Mucosa of rectum (tissue), 2 donors: Measurements from ENCODE around the gene RAPGEF2.
"Not testable (repeated sequence)": the region's sequence is repeated elsewhere in the genome, so short reads cannot be mapped to it uniquely, and the experiment has no call there.

ENCODE experiments used
- H3K27ac ChIP-seq, 2 donors: one replicate each; pipeline ENCODE4 v1.7.0; 2013; ENCODE audit warnings: inconsistent platforms in 2 of 2, low read depth in 2 of 2, low read length in 2 of 2
- H3K27me3 ChIP-seq, 2 donors: one replicate each; pipeline ENCODE4 v1.7.0; 2013; ENCODE audit warnings: low read length in 2 of 2; ENCODE audit not compliant: control insufficient read depth in 2 of 2, insufficient read depth in 2 of 2
- H3K36me3 ChIP-seq, 2 donors: one replicate each; pipeline ENCODE4 v1.7.0; 2013; ENCODE audit warnings: low read length in 2 of 2; ENCODE audit not compliant: control insufficient read depth in 2 of 2, insufficient read depth in 2 of 2
- H3K4me1 ChIP-seq, 2 donors: one replicate each; pipeline ENCODE4 v1.7.0; 2013; ENCODE audit warnings: low read length in 2 of 2, mild to moderate bottlenecking in 1 of 2; ENCODE audit not compliant: control insufficient read depth in 2 of 2, insufficient read depth in 2 of 2
- H3K4me3 ChIP-seq, 2 donors: one replicate each; pipeline ENCODE4 v1.7.0; 2013; ENCODE audit warnings: low read length in 2 of 2
- H3K9ac ChIP-seq, 2 donors: one replicate each; pipeline ENCODE4 v1.7.0; 2013; ENCODE audit warnings: low read length in 2 of 2, low read depth in 1 of 2, mild to moderate bottlenecking in 1 of 2
- H3K9me3 ChIP-seq, 2 donors: one replicate each; pipeline ENCODE4 v1.7.0; 2013; ENCODE audit warnings: low read length in 2 of 2; ENCODE audit not compliant: control insufficient read depth in 2 of 2
- donor health status: healthy.
- donor health status: Normal muscosa, but diverticular disease.

The RAPGEF2 gene

DNA sequence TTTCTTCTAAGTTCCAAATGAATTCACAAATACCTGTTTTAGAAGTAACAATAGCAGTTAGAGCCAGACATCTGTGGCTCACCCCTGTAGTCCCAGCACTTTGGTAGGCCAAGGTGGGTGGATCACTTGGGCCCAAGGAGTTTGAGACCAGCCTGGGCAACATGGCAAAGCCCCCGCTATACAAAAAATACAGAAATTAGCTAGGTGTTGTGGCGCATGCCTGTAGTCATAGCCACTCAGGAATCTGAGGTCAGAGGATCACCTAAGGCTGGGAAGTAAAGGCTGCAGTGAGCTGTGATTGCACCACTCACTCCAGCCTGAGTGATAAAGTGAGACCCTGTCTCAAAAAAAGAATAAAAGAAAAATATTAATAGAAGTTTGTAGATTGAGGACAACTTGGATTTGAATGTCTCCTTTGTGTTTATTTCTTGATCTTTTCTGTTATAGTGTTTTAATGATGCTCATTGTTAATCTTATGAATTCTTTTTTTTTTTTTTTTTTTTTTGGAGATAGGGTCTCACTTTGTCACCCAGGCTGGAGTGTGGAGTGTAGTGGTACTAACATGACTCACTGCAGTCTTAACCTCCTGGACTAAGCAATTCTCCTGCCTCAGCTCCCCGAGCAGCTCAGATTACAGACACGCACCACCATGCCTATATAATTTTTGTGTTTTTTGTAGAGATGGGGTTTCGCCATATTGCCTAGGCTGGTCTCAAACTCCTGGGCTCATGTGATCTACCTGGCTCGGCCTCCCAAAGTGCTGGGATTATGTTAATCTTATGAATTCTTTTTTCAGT, 30.7 kb upstream of the RAPGEF2 start:
- Histone ChIP-seq H3K4me1 (peaks cover 0 to 9% of the 10 kb centered on the region in 2 donors), H3K9ac (no peak overlapping the region), H3K9me3 (no peaks in the 10 kb centered on the region), H3K27ac (peak overlapping the region in 1 of 2 donors; percentile 50), H3K4me3 (no peak overlapping the region), H3K27me3 (no peaks in the 10 kb centered on the region), H3K36me3 (no peaks in the 10 kb centered on the region)

DNA sequence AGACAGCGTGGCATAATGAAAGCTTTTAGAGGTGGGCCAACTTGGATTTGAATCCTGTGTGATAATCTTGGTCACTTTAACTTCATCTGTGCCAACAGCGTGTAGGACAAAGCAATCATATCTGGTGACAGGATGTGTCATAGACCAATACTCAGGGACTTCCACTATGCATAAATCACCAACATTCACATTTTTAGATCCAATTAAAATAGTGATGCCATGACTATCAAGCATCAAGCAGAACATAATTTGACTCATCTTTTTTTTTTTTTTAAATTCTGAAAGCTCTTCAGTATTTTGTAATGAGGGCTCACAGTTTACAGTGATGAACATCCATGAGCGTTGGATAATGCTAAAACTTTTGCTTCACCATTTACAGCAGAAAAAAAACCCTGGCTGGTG, 27.3 kb upstream of the RAPGEF2 start:
- peaks cover 3 to 9% of the 10 kb centered on the region in 2 donors for H3K4me1 ChIP-seq
- no peak overlapping the region for H3K27ac ChIP-seq
- H3K4me3 ChIP-seq: no peak overlapping the region
- H3K36me3 ChIP-seq: no peaks in the 10 kb centered on the region
- H3K9ac ChIP-seq: no peak overlapping the region
- H3K27me3 ChIP-seq: no peaks in the 10 kb centered on the region
- no peaks in the 10 kb centered on the region for H3K9me3 ChIP-seq

DNA sequence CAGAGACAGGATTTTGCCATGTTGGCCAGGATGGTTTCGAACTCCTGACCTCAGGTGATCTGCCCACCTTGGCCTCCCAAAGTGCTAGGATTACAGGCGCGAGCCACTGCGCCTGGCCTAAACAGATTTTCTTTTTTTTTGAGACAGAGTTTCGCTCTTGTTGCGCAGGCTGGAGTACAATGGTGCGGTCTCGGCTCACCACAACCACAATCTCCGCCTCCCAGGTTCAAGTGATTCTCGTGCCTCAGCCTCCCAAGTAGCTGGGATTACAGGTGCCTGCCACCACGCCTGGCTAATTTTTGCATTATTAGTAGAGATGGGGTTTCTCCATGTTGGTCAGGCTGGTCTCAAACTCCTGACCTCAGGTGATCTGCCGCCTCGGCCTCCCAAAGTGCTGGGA, 25.9 kb upstream of the RAPGEF2 start:
- not testable (repeated sequence) for H3K36me3 ChIP-seq, H3K9ac ChIP-seq, H3K27me3 ChIP-seq, H3K9me3 ChIP-seq, H3K4me1 ChIP-seq, H3K4me3 ChIP-seq
- peak overlapping the region in 1 of 2 donors; percentile 9 for H3K27ac ChIP-seq

DNA sequence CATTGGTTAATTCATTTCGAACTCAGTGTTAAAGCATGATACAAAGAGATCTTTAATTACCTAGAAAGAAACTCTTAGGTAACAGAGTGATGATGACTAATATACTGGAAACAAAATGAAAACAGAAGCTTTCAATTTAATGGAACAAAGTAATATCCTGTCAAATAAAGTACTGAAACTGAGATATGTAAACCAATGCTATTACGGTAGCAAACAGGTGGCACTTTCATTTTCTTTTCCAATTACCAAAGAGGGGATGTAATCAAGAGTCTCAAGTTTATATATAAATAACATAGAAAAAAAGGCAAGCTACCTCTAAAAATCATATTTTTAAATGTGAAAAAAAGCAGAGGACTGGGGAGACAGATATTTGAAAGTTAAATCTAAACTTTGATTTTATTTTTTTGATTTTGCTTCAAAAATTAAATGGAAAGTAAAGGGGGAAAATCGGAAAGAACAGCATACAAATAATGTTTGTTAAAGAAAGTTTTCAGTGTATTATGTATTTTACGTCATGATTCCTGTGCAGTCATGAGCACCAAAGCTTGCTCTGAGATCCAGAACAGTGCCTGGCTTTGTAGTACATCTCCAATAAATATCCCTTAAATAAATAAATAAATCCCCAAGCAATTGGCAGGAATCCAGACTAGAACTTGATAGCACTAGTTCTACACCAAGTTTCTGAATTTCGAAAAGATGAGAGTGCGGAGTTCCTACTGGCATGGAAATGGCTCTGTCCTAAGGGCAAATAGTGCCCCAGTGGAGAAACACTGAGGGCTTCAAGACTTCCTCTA, 25.0 kb upstream of the RAPGEF2 start:
- peaks cover 0 to 3% of the 10 kb centered on the region in 2 donors for H3K4me1 ChIP-seq
- no peaks in the 10 kb centered on the region for H3K36me3 ChIP-seq
- peak overlapping the region in 1 of 2 donors; percentile 7 for H3K27ac ChIP-seq
- H3K4me3 ChIP-seq: peak overlapping the region in 1 of 2 donors; percentile 10
- H3K9me3 ChIP-seq: no peaks in the 10 kb centered on the region
- H3K27me3 ChIP-seq: no peaks in the 10 kb centered on the region
- no peak overlapping the region for H3K9ac ChIP-seq

DNA sequence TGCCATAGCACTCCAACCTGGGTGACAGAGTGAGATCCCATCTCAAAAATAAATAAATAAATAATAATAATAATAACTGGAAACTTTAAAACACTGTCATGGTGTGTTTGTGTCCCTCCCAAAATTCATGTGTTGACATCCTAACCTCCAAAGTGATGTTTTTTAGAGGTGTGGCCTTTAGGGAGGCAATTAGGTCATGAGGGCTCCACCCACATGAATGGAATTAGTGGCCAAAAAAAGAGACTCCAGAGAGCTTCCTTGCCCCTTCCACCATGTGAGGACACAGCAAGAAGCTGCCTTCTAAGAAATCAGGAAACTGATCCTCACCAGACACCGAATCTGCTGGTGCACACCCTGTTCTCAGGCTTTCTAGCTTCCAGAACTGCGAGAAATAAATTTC, 23.8 kb upstream of the RAPGEF2 start:
- Histone ChIP-seq H3K27me3 (no peaks in the 10 kb centered on the region), H3K4me3 (no peak overlapping the region), H3K4me1 (peaks cover 0 to 3% of the 10 kb centered on the region in 2 donors), H3K27ac (no peak overlapping the region), H3K36me3 (no peaks in the 10 kb centered on the region), H3K9me3 (no peaks in the 10 kb centered on the region), H3K9ac (no peak overlapping the region)

DNA sequence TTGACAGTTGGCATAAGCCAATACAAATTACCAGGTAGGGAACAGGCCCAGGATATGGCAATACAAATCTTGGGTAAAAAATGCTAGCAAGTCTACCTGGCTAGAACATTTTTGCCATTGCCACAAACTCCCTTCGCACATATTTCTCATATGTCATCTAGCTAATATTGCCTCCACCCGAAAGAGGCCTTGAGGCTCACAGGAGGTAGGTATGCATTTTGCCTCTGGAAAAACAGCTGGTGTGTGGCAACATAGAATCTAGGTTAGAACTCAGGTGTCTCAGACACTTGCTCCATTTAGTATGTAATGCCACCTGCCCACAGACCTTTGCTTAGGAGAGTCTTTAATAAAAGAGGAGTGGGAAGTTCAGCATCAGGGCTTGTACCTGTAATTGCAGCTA, 16.3 kb upstream of the RAPGEF2 start:
- H3K4me1 ChIP-seq: no peaks in the 10 kb centered on the region
- H3K4me3 ChIP-seq: no peak overlapping the region
- no peaks in the 10 kb centered on the region for H3K36me3 ChIP-seq
- H3K9me3 ChIP-seq: no peaks in the 10 kb centered on the region
- H3K9ac ChIP-seq: no peak overlapping the region
- no peak overlapping the region for H3K27ac ChIP-seq
- no peaks in the 10 kb centered on the region for H3K27me3 ChIP-seq

DNA sequence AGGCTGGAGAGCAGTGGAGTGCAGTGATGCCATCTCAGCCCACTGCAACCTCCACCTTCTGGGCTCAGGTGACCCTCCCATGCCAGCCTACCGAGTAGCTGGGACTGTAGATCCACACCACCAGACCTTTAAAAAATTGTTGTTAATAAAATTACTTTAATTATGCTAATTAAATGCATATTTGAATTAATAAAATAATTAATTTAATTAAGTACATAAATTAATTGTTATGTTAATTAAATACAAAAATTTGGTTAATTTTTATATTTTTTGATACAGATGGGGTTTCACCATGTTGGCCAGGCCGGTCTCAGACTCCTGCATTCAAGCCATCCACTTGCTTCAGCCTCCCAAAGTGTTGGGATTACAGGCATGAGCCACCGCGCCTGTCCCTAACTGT, 12.6 kb upstream of the RAPGEF2 start:
- no peaks in the 10 kb centered on the region for H3K4me1 ChIP-seq
- no peaks in the 10 kb centered on the region for H3K27me3 ChIP-seq
- H3K27ac ChIP-seq: no peak overlapping the region
- H3K36me3 ChIP-seq: no peaks in the 10 kb centered on the region
- no peak overlapping the region for H3K4me3 ChIP-seq
- no peak overlapping the region for H3K9ac ChIP-seq
- H3K9me3 ChIP-seq: no peaks in the 10 kb centered on the region

DNA sequence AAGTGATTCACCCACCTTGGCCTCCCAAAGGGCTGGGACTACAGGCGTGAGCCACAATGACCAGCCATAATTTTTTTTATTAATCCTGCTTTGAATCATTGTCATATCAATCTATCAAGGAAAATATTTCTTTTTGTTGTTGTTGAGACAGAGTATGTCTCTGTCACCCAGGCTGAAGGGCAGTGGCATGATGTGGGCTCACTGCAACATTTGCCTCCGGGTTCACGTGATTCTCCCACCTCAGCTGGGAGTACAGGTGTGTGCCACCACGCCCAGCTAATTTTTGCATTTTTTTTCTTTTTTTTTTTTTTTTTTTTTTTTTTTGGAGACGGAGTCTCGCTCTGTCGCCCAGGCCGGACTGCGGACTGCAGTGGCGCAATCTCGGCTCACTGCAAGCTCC, 8.7 kb upstream of the RAPGEF2 start:
- H3K9me3 ChIP-seq, H3K9ac ChIP-seq, H3K27me3 ChIP-seq, H3K36me3 ChIP-seq, H3K4me3 ChIP-seq, H3K27ac ChIP-seq, H3K4me1 ChIP-seq: not testable (repeated sequence)

DNA sequence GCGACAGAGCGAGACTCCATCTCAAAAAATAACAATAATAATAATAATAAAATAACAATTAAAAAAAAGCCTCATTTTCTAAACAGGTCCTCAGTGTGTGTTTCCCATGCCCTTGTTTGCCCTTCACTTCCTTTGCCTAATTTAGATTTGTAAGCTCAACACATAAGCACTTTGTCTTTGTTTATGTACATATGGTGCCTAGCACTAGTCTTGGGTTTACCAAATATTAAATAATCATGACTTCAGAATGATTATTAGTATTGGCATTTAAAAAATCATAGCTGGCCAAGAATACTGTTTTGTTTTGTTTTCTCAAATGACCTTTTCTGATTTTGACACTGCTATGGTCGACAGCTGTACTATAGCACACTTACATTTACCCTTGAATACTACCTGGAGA, 6.4 kb upstream of the RAPGEF2 start:
- H3K4me1 ChIP-seq: no peaks in the 10 kb centered on the region
- H3K9me3 ChIP-seq: no peaks in the 10 kb centered on the region
- no peak overlapping the region for H3K4me3 ChIP-seq
- no peaks in the 10 kb centered on the region for H3K36me3 ChIP-seq
- no peak overlapping the region for H3K27ac ChIP-seq
- H3K27me3 ChIP-seq: no peaks in the 10 kb centered on the region
- H3K9ac ChIP-seq: no peak overlapping the region

DNA sequence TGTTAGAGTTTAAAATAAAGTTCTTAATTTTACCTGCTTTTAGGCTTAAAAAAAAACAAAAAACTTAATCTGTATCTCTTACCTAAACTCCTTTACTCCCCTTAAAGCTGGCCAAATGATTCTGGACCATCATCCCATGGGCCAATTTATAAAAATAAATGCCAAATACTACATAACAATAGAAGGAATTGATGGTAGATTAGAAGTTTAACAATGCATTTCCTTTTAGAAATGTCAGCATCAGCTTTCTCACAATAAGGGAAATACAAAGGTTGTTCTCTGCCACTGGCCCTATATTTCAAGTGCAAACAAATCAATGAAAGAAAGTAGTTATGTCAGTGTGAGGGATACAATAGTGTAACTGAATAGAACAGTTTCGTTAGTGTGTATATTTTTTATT, 5.7 kb upstream of the RAPGEF2 start:
- no peak overlapping the region for H3K27ac ChIP-seq
- no peak overlapping the region for H3K4me3 ChIP-seq
- no peaks in the 10 kb centered on the region for H3K9me3 ChIP-seq
- H3K36me3 ChIP-seq: no peaks in the 10 kb centered on the region
- H3K9ac ChIP-seq: no peak overlapping the region
- peaks cover 1 to 2% of the 10 kb centered on the region in 2 donors for H3K4me1 ChIP-seq
- H3K27me3 ChIP-seq: no peaks in the 10 kb centered on the region
